NCI-H2171 treated with DMSO at 0.1 percent for 48 hours (cell line): ENCODE results near the gene ZNF136.

Experiments
- DNase-seq: peaks from one replicate; lab custom pipeline; 2025; lab: John Stamatoyannopoulos, UW

Gene ZNF136

DNA sequence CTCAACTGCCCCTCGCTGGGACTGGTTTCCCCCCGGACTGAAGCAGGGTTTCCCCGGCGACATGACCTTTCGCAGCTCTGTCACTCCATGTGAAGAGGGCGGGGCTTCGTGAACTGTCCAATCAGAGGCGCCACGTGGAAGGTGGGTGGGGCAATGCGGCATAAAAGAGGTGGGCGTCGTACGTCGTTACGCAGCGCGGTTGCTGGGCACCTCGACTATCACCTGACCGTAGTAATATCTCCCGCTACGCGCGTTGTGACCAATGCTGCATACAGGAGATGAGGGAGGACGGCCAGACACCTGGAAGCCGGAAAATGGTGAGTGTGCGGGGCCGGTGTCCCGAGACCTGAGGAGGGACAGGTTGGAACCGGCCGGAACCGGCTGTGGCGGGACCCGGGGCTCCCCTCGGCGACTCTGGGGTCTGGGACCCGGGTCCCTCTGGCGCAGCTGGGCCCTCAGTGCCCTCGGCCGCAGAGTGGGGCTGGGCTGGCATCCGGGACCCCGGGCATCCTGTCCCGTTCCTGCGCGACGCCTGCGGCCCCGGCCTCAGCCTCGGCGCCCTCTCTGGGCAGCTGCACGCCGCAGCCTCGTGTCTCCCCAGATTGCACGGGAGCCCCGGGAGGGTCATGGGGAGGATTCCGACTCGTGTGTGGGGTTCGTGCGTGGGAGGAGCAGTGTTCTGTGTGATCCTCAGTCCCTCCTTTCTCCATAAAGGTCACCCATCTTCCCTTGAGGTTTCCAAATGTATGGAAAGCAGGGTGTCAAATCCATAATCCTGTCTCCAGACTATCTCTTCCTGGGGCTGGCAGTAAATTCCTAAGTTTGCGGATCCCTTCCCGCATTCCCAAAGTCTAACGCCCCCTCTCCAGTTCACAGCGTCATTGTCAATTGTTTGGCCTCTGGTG lies 32.2 kb downstream of the ZNF136 start:
- DNase-seq, result peak; percentile 56

DNA sequence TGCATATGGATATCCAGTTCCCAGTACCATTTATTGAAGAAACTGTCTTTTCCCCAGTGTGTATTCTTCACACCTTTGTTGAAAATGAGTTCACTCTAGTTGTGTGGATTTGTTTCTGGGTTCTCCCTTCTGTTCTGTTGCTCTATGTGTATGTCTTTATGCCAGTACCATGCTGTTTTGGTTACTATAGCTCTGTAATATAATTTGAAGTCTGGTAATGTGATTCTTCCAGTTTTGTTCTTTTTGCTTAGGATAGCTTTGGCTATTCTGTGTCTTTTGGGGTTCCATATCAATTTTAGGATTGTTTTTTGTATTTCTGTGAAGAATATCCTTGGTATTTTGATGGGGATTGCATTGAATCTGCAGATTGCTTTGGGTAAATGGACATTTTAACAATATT lies 35.2 kb downstream of the ZNF136 start:
- DNase-seq, result no peak

DNA sequence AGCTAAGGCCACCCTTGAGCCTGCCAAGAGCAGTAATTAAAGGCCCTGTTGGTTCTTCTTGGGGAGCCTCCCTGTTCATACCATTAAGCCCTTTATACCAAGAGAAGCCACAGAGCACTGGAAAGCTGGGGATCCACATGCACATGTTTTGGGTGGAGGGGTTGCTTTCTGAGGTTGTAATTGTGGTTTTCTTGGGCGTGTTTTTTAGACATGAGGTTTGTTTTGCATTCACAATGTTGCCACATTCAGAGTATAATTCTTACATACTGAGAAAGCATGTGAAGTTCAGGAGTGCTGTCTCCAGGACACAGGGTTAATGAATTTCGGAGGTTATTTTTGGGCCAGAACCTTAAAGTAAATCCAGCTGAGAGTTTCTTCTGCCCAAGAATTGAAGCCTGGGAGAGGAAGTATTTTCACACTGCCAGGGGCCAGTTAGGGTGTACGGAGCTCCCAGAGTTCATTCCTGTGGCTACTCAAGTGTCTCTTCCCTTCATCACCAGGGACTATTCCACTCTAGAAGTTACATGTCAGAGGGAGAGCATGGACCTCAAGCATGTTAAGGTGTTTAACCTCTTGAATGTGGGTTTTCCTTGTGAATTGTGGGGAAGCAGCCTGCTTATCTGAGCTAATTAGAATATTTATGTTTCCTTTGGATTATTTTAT lies 37.0 kb downstream of the ZNF136 start:
- no peak for DNase-seq

- no peak for DNase-seq
Measured at GRCh38 chr19:12202250-12202649, 39.4 kb downstream of the ZNF136 start.

GRCh38 chr19:12205296-12205695 lies 42.4 kb downstream of the ZNF136 start:
- DNase-seq, result no peak

DNA sequence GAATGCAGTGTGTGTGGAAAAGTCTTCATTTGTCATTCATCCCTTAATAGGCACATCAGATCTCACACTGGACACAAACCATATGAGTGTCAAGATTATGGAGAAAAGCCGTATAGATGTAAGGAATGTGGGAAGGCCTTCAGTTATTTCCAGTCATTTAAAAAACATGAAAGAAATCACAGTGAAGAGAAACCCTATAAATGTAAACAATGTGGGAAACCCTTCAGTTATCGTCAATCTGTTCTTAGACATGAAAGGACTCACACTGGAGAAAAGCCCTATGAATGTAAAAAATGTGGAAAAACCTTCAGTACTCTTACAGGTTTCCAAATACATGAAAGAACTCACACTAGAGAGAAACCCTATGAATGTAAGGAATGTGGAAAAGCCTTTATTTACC lies 45.3 kb downstream of the ZNF136 start:
- no peak for DNase-seq

DNA sequence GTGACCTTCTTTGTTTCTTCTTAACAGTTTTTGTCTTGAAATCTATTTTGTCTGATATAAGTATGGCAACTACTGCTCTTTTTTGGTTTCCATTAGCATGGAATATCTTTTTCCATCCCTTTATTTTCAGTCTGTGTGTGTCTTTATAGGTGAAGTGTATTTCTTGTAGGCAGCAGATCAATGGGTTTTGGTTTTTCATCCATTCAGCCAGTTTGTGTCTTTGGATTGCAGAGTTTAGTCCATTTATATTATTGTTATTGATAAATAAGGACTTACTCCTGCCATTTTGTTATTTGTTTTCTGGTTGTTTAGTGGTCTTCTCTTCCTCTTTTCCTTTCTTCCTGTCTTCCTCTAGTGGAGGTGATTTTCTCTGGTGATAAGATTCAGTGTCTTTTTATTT lies 54.4 kb downstream of the ZNF136 start:
- DNase-seq, result no peak

DNA sequence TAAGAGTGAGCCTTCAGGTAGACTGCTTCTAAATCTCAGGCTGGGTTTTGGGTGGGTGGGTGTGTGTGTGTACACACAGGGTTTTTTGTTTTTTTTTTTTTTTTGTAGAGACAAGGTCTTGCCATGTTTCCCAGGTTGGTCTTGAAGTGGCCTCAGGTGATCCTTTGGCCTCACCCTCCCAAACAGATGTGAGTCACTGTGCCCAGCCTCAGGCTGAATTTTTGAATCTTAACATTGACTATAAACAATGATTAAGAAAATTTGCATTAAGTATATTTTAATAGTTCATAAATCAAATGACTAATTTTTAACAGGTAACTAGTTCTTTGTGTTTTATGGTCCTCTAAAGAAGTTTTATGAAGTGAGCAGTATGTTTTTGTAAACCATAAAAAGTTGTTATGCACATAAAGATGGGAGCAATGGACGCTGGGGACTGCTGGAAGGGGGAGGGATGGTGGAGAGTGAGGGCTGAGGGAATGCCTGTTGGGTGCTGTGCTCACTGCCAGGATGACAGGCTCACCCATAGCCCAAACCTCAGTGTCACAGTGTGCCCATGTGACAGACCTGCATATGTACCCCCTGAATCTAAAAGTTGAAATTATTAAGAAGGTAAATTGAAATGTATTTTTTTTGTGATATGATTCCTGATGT lies 60.2 kb downstream of the ZNF136 start:
- DNase-seq, result no peak

DNA sequence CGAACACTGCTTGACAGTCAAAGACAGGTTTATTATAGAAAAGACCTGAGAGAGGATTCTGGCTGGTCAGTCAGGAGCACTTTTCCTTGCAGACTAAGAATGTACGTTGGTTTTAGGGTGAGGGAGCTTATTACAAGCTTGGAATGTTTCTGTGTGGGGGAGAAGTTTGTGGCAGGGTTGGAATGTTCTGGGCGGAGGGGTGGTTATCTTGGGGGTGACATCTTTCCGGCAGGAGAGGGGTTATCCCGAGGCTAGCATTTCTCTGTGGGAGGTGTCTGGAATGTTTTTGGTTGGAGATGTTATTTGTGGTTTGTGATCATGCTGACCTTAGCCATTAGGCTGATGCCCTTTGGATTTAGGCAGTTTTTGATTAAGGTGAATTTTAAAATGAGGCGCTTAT lies 61.8 kb downstream of the ZNF136 start:
- no peak for DNase-seq

DNA sequence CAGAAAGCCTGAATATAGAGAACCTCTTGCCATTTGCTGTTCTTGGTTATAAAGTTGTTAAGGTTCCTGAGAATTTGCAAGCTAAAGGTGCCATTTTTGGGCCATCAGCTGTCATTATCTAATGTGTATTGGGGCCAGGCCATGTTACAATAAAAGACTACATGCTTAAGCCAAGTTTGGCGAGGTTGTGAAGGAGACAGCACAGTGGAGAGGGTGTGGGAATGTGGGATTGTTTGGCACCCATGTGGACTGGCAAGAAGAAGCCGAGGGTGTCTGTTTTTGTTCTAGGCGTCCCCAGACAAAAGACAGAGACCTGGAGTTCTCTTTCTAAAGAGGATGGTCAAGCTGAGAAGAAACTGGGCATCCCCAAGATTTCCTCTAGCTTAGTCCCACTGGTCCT lies 67.1 kb downstream of the ZNF136 start:
- no peak for DNase-seq

GRCh38 chr19:12230751-12231733 lies 68.1 kb downstream of the ZNF136 start:
- DNase-seq, result no peak

GRCh38 chr19:12232961-12233360 lies 70.1 kb downstream of the ZNF136 start:
- no peak for DNase-seq

GRCh38 chr19:12237143-12237839 lies 74.4 kb downstream of the ZNF136 start:
- no peak for DNase-seq
